Thyroid gland (tissue), 4 donors: ENCODE results near the gene MERTK.

Source experiments
- POLR2A ChIP-seq, 2 donors: fragments of 450-650 bp; IDR thresholded peaks; one replicate each; pipeline ENCODE4 v1.6.1; 2017; ENCODE audit warnings: antibody characterized with exemption in 2 of 2, mild to moderate bottlenecking in 2 of 2, moderate library complexity in 1 of 2
- TF ChIP-seq, protein P1 (sequence below), 6 experiments: fragments of 200-600 bp in 3 of 6; fragments of 450-650 bp in 3 of 6; sonication (generic) in 3 of 6; IDR thresholded peaks; one replicate each; pipeline ENCODE4 v1.5.1; 2016 to 2019; ENCODE audit warnings: antibody characterized with exemption in 6 of 6, mild to moderate bottlenecking in 2 of 6, inconsistent platforms in 1 of 6, moderate library complexity in 1 of 6

GRCh38 chr2:111957872-111958354, 59.5 kb downstream of the MERTK start:
- TF ChIP-seq, protein P1, sequence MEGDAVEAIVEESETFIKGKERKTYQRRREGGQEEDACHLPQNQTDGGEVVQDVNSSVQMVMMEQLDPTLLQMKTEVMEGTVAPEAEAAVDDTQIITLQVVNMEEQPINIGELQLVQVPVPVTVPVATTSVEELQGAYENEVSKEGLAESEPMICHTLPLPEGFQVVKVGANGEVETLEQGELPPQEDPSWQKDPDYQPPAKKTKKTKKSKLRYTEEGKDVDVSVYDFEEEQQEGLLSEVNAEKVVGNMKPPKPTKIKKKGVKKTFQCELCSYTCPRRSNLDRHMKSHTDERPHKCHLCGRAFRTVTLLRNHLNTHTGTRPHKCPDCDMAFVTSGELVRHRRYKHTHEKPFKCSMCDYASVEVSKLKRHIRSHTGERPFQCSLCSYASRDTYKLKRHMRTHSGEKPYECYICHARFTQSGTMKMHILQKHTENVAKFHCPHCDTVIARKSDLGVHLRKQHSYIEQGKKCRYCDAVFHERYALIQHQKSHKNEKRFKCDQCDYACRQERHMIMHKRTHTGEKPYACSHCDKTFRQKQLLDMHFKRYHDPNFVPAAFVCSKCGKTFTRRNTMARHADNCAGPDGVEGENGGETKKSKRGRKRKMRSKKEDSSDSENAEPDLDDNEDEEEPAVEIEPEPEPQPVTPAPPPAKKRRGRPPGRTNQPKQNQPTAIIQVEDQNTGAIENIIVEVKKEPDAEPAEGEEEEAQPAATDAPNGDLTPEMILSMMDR (IDR thresholded peaks at IDR 0.05), result no peak
- TF ChIP-seq POLR2A (IDR thresholded peaks at IDR 0.05), result no peak
